HG03432 (cell line): ENCODE data around the gene LMF1.

ENCODE experiments used
- ATAC-seq: cut with Tn5 transposase; IDR thresholded peaks from one replicate; pipeline ENCODE4 v1.9.1; 2021; ENCODE audit warnings: mild to moderate bottlenecking, moderate library complexity; ENCODE audit not compliant: unreplicated experiment

LMF1 gene

GRCh38 chr16:970766-971581 is at the start of gene LMF1:
LMF1 (minus strand) TSS chr16:970984; CDS start chr16:970980, 4 bp downstream.
- ATAC-seq = peak; percentile 76

DNA sequence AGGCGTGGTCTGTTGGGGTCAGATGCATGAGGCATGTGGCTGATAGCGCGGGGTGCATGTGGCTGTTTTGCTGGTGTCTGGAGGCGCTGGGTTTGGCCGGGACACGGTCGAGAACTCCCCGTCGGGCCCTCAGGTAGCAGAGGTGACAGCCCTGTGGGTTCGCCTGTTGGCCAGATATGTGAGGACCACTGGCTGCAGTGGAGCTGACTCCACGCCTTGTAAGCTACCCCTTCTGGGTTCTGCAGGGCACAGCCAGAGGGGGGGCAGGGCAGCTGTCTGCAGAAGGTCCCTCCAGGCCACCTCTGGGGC is 49.3 kb upstream of the LMF1 start:
- no peak for ATAC-seq

GRCh38 chr16:1019231-1020090 is 48.7 kb upstream of the LMF1 start:
- ATAC-seq = no peak

DNA sequence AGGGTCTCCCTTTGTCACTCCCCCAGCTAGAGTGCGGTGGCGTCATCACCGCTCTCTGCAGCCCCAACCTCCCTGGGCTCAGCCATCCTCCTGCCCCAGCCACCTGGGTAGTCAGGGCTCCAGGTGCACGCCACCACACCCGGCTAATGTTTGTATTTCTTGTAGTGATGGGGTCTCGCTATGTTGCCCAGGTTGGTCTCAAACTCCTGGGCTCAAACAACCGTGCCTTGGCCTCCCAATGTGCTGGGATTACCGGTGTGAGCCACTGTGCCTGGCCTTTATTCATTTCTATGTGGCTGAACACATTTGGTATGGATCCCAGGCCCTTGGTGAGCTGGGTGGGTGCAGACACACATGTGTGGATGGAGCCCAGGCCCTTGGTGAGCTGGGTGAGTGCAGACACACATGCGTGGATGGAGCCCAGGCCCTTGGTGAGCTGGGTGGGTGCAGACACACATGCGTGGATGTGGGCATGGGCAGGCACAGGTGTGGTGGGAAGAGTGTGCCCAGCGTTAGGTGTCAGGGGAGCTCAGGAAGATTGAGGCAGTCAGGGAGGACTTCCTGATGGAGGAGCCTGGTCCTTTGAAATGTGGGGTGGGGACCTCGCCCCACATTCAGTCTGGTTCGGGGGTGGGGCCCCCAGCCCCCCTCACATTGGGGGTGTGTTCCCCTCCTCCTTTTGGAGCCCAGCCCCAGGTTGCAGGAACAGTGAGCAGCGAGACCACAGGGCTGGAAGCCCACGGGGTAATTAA is 47.8 kb upstream of the LMF1 start:
- no peak for ATAC-seq

GRCh38 chr16:1014771-1015495 is 44.1 kb upstream of the LMF1 start:
- no peak for ATAC-seq

GRCh38 chr16:1014221-1014620 is 43.4 kb upstream of the LMF1 start:
- no peak for ATAC-seq

- ATAC-seq = no peak
Measured at GRCh38 chr16:1013593-1013900, 42.8 kb upstream of the LMF1 start.

GRCh38 chr16:1012722-1013592 is 42.2 kb upstream of the LMF1 start:
- ATAC-seq = no peak

- no peak for ATAC-seq
Measured at GRCh38 chr16:1012135-1012534, 41.4 kb upstream of the LMF1 start.

GRCh38 chr16:1011316-1012082 is 40.7 kb upstream of the LMF1 start:
- no peak for ATAC-seq

- ATAC-seq = no peak
Measured at GRCh38 chr16:1010815-1011214, 40.0 kb upstream of the LMF1 start.

DNA sequence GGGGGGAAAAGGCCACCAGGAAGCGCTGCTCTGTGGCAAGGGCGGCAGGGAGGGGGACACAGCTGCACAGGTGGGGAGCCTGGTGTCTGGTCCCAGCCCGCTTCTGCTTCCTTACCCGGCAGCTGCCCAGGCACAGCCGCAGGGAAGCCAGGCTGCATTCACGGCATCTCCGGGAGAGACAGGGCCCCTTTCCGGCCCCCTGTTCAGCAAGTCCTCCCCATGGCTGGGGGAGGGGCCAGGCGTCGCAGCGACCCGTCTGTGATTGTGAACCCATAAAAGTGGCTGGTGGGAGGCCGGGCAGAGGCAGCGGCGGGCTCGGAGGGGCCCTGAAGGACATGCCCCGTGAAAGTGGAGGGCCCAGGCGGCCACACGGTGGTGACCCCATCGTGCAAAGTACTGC is 39.5 kb upstream of the LMF1 start:
- ATAC-seq = no peak

- no peak for ATAC-seq
Measured at GRCh38 chr16:1009358-1010150, 38.8 kb upstream of the LMF1 start.

- ATAC-seq = no peak
Measured at GRCh38 chr16:1008085-1008484, 37.3 kb upstream of the LMF1 start.

GRCh38 chr16:1007284-1007850 is 36.6 kb upstream of the LMF1 start:
- ATAC-seq = no peak

DNA sequence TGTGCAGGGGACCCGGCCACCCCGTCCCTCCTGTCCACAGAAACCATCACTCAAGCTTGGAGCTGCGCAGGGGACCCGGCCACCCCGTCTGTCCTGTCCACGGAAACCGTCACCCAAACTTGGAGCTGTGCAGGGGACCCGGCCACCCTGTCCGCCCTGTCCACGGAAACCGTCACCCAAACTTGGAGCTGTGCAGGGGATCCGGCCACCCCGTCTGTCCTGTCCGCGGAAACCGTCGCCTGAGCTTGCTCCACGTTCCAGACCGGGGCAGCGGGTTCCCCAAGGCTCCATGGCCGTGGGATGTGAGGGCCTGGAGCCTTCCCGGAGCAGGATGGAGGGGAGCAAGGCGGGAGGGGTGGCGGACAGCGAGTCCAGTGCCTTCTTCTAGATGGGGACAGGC is 36.0 kb upstream of the LMF1 start:
- ATAC-seq = no peak

DNA sequence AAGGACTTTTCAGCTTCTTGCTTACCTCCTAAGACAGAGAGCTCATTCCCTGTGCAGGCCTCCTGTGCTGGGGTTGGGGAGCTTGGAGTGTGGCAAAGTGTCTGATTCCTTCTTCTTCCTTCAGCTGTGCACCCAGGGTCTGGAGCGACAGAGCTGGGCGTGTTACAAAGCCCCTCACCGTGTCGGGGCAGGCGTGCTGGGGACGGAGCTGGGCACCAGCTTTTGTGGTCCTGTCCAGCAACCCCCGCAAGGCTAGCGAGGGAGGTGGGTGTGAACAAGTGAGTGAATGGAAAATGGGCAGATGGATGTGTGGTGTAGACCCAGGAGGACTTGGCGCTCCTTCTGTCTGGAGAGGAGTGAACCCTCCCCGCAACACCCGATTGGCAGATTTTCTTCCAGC is 34.5 kb upstream of the LMF1 start:
- ATAC-seq = no peak
